ENCODE data around the gene RGS3.
"Not testable (repeated sequence)": the region's sequence is repeated elsewhere in the genome, so short reads cannot be mapped to it uniquely, and the experiment has no call there.

Gene RGS3

DNA sequence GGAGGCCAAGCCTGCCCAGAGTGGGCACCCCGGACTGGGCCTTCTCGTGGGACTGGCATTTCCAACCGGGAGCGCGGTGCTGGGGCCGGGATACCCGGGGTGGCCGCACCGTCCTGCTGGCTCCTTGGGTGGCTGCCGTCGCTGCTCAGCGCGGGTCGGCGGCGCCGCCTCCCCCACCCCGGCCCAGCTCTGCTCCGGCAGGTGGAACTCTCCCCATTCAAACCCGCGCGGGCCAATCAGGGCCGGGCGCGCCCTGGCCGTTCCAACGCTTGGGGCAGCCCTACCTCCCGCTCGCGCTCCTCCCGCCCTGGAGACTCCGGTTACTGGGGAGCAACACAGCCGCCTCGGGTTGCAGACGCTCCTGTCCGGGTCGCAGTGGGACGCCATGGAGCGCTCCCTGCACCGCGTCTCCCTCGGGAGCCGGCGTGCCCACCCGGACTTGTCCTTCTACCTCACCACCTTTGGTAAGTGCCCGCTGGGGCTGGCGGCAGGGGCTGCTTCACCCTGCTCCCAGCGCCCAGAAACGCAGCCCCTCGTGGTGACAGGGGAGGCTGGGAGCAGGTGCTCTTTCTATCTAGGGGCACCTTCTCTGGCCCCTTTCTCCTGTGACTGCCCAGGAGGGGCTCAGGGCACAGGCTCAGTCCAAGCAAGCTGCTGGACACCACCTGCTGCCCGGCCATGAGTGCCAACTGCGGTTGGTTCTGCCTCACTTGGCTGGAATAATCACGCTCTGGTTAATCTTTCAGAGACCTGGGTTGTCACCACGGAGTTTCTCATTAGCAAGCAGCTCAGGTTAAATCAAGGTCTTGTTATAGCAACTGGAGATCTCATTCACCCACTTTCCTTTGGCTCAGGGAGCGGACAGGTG lies at the start of gene RGS3:
Gene RGS3, plus strand, starts transcription at position 310 of the 868 bp plus-strand sequence. Its CDS starts 76 bp downstream, at position 386.
- in situ Hi-C loops (cut with HindIII; ENCODE audit: low sequenced_read_pairs) = loop anchor here (5.0 kb wide), 2 partner anchors 59 to 124 kb away; no protein-coding TSS in a partner anchor

- in situ Hi-C loops (cut with HindIII; ENCODE audit: low sequenced_read_pairs) = no loop called here
Observed at GRCh38 chr9:113416149-113416721, 47.3 kb upstream of the RGS3 start.

DNA sequence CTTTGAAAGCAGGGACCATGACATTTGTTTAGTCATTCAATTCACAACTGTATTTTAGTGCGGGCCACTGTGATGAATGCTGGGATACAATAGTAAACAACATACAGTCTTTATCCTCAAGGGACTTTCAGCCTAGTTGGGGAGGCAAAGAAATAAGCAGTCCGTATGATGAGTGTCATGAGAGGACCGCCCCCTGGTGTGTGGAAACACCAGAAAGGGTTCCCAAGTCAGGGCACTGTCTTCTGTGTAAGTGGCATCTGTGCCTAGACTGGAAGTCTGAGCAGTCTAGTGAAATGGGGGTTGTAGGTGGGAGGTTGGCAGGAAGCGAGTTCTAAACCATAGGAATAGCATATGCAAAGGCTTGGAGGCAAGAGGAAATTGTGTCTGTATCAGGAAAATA lies 46.2 kb upstream of the RGS3 start:
- in situ Hi-C loops (cut with HindIII; ENCODE audit: low sequenced_read_pairs) = no loop called here

- in situ Hi-C loops (cut with HindIII; ENCODE audit: low sequenced_read_pairs) = loop anchor here (10.0 kb wide), 1 partner anchor 103 kb away; no protein-coding TSS in a partner anchor
Observed at GRCh38 chr9:113421726-113422125, 41.8 kb upstream of the RGS3 start.

DNA sequence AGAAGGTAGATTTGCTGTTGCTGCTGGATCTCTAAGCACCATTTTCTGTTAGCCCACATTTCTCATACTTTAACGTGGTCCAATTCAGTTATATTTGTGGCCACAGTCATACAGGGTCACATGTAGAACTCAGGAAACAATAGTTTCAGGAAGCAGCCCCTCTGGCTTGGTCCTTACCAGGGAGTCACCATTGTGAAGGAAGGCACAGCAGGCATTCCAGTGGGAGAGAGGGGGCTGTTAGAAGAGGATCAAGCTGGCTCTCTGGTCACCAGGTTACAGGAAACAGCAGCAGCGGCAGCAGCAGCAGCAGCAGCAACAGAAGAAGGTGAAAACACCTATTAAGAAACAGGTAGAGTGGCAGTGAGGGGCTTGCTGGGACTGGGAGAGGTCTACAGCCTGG lies 38.5 kb upstream of the RGS3 start:
- in situ Hi-C loops (cut with HindIII; ENCODE audit: low sequenced_read_pairs) = loop anchor here (5.0 to 10.0 kb wide), 3 partner anchors 100 to 227 kb away; no protein-coding TSS in a partner anchor

DNA sequence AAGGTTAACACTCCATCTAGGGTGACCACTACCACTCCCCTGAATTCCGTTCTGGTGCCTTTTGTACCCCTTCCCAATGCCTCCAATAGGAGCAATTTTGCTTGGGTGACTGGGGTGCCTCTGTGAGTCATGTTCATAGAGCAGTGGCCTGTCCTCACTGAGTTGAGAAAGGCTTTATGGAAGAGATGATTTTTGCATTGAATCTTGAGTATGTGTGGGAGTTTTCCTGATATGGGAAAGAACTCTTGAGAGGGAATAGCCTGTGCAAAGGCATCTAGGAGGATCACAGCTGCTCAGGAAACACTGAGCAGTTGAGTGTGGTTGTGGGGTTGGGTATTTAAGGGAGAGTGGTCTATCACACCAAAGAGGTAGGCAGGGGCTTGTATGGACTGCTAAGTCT lies 36.8 kb upstream of the RGS3 start:
- in situ Hi-C loops (cut with HindIII; ENCODE audit: low sequenced_read_pairs) = loop anchor here (5.0 to 10.0 kb wide), 3 partner anchors 98 to 226 kb away; no protein-coding TSS in a partner anchor

DNA sequence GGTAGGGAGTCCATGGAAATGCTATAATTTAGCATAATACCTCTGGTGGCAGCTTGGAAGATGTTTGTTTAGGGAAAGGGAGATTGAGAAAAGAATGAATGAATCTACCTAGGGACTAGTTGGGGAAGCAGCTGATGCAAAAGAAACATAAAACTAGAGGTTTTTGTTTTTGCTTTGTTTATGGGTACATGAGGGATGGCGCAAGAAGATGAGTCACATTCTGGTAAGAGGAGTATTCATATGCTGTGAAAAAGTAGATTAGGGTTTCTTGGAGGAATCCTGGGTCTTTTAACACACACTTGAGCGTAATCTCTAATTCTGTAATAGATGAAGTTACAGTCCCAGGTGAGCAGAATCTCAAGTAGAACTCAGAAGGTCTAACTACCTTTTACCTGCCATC lies 35.9 kb upstream of the RGS3 start:
- in situ Hi-C loops (cut with HindIII; ENCODE audit: low sequenced_read_pairs) = loop anchor here (5.0 to 10.0 kb wide), 3 partner anchors 97 to 225 kb away; no protein-coding TSS in a partner anchor

DNA sequence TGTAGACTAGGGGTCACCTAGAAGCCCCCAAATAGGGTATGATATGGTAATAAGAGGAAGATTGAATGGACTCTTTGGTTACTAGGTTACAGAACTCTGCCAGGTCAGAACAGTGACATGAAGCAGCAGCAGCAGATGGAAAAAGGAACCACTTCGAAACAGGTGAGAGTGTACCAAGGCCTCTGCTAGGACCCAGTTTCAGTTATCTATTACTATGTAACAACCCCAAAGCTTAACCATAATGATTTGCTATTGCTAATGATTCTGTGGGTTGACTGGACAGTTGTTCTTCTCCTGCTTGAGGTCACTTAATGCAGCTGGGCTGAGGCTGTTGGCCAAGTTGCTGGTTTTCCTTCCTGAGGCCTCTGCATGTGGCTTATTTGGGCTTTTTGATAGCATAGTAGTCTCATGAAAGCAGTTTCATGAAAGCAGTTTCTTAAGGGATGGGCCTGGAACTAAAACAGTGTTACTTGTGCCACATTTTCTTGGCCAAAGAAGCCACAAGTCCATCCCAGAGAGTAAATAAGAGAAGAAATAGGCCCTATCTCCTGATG lies 35.4 kb upstream of the RGS3 start:
- in situ Hi-C loops (cut with HindIII; ENCODE audit: low sequenced_read_pairs) = loop anchor here (5.0 to 10.0 kb wide), 3 partner anchors 97 to 224 kb away; no protein-coding TSS in a partner anchor

- in situ Hi-C loops (cut with HindIII; ENCODE audit: low sequenced_read_pairs) = no loop called here
Observed at GRCh38 chr9:113431191-113431590, 32.3 kb upstream of the RGS3 start.

DNA sequence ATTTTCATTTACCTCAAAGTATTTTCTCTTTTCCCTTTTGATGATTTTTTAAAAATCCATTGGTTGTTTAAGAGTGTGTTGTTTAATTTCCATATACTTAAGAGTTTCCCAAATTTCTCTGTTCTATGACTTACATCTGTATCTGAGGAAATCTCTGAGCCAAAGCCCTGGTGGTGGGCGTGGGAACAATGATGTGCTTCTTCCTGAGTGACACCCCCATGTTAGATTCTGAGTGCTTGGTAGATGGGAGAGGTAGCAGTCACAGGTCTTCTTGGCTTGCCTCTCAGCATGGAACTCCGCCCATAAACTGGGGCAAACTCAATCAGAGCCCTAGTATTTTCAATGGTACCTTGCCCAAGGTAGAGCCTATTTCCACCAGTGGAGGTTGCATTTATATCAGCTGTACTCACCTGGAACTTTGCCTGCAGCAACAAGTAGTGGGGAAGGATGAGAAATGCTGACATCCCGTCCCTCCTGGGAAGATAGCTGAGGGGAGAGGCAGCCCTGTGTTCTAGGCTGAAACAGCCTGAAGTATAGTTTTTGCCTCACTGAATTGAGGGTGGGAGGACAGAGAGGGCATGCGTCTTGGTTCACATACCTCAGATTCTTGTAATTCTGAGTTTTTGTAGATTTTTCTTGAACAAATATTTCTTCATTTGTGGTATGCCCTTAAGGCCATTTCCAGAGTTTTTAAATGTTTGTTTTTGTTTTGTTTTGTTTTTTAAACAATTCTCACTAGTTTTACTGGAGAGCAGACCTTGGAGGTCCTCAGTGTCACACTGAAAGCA lies 26.6 kb upstream of the RGS3 start:
- in situ Hi-C loops (cut with HindIII; ENCODE audit: low sequenced_read_pairs) = no loop called here

DNA sequence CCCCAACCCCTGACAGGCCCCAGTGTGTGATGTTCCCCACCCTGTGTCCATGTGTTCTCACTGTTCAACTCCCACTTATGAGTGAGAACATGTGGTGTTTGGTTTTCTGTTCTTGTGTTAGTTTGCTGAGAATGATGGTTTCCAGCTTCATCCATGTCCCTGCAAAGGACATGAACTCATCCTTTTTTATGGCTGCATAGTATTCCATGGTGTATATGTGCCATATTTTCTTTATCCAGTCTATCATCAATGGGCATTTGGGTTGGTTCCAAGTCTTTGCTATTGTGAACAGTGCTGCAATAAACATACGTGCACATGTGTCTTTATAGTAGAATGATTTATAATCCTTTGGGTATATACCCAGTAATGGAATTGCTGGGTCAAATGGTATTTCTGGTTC lies 25.8 kb upstream of the RGS3 start:
- in situ Hi-C loops (cut with HindIII; ENCODE audit: low sequenced_read_pairs) = not testable (repeated sequence)

DNA sequence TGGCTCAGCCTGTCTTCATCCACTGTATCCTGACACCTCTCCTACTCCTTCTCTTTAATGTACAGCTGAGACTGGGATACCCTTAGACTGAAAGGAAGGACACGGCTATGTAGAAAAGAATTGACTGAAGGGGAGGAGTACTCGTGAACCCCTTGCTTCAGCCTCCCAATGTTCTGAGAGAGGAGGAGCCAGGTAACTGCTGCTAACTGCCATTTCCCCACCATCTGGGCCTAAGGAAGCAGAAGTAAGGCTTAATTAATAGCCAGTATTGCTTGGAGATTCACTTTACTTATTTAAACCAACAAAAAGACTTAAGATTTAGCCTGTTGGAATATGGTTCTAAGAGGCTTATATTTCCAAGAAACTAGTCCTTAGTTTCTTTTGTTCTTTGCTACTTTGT lies 18.8 kb upstream of the RGS3 start:
- in situ Hi-C loops (cut with HindIII; ENCODE audit: low sequenced_read_pairs) = no loop called here

DNA sequence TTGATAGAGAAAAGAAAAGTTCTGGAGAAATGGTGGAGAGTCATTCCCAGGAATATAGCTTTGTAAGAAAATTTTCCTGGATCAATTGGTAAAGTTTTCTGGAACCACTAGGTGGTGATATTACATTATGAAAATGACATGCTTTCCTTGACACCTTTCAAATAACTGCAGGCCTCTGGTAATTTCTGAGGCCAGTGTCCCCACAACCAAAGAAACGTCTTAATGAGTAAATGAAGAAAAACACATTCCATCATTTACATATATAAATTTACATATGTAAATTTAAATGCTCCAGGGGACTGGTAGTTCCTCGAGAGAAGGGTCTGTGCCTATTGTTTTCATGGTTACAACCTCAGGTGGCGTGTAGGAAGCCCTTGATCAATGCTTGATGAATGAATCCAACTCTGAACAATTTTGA lies 17.2 kb upstream of the RGS3 start:
- in situ Hi-C loops (cut with HindIII; ENCODE audit: low sequenced_read_pairs) = no loop called here

- in situ Hi-C loops (cut with HindIII; ENCODE audit: low sequenced_read_pairs) = no loop called here
Observed at GRCh38 chr9:113449376-113449775, 14.2 kb upstream of the RGS3 start.

GRCh38 chr9:113452113-113452605 lies 11.4 kb upstream of the RGS3 start:
- in situ Hi-C loops (cut with HindIII; ENCODE audit: low sequenced_read_pairs) = no loop called here

- in situ Hi-C loops (cut with HindIII; ENCODE audit: low sequenced_read_pairs) = no loop called here
Observed at GRCh38 chr9:113454914-113455761, 8.4 kb upstream of the RGS3 start.

DNA sequence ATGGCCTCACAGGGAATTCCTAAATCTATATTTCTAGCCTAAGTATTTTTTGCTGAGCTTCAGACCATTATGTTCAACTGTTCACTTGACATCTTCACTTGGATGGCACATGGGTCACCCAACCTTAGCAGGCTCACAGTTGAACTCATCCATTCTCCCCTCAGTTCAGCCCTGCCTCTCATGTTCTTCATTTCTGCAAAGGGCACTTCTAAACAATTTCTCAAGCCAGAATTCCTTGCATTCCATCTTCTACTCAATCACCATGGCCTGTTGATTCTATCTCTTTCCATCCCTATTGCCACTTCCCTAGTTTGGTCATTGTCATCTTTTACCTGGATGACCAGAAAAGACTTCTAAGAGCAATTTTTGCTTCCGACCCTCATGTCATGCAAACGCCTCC lies 7.3 kb upstream of the RGS3 start:
- in situ Hi-C loops (cut with HindIII; ENCODE audit: low sequenced_read_pairs) = no loop called here

- in situ Hi-C loops (cut with HindIII; ENCODE audit: low sequenced_read_pairs) = loop anchor here (5.0 kb wide), 2 partner anchors 61 to 126 kb away; no protein-coding TSS in a partner anchor
Observed at GRCh38 chr9:113461285-113461684, 2.2 kb upstream of the RGS3 start.

- in situ Hi-C loops (cut with HindIII; ENCODE audit: low sequenced_read_pairs) = loop anchor here (5.0 kb wide), 2 partner anchors 60 to 125 kb away; no protein-coding TSS in a partner anchor
Observed at GRCh38 chr9:113461943-113462342, 1.6 kb upstream of the RGS3 start.

Data from endothelial cell of hepatic sinusoid (primary cell).